Astrocyte of the spinal cord (primary cell): ENCODE measurements around the gene GALR2.

Experiments used
- DNase-seq: peaks from one replicate; pipeline ENCODE4 v3.0.0; 2011; ENCODE audit warnings: low read depth, low spot score
- H3K4me3 ChIP-seq: 2 replicates; pipeline ENCODE4 v1.5.1; 2011; ENCODE audit warnings: low read depth, mild to moderate bottlenecking, low read length, moderate library complexity
- CTCF ChIP-seq: IDR thresholded peaks from 2 replicates; pipeline ENCODE4 v1.5.1; 2012; ENCODE audit warnings: low read depth, mild to moderate bottlenecking, low read length, inconsistent platforms
- in situ Hi-C: cut with HindIII; loops from 2 replicates; pipeline ENCODE4 v1.10.0; 2017; ENCODE audit warnings: low sequenced_read_pairs

GALR2 gene

GRCh38 chr17:76074390-76075363 is at the start of gene GALR2:
Gene GALR2 (plus strand): TSS chr17:76074781. CDS start chr17:76074884, 103 bp downstream.
- H3K4me3 ChIP-seq: no peak within 1 kb of the TSS
- no peak for TF ChIP-seq CTCF
- DNase-seq: no peak
- in situ Hi-C loops: no loop called here

GRCh38 chr17:76025294-76025693 is 49.3 kb upstream of the GALR2 start:
- no peak for TF ChIP-seq CTCF
- in situ Hi-C loops: no loop called here
- DNase-seq: no peak
- H3K4me3 ChIP-seq: no peak overlapping the region

GRCh38 chr17:76026714-76027158 is 47.8 kb upstream of the GALR2 start:
- no peak overlapping the region for H3K4me3 ChIP-seq
- no peak for TF ChIP-seq CTCF
- no peak for DNase-seq
- in situ Hi-C loops: no loop called here

GRCh38 chr17:76027159-76027839 is 47.3 kb upstream of the GALR2 start, which contains the start of gene EVPL:
Gene EVPL (minus strand): TSS chr17:76027306. CDS start chr17:76027198, 108 bp downstream.
- DNase-seq: no peak
- H3K4me3 ChIP-seq: no peak within 1 kb of the TSS
- in situ Hi-C loops: no loop called here

GRCh38 chr17:76032073-76032779 is 42.4 kb upstream of the GALR2 start:
- no peak overlapping the region for H3K4me3 ChIP-seq
- in situ Hi-C loops: no loop called here

More at GRCh38 chr17:76027159-76027839, 47.3 kb upstream of the GALR2 start, which contains the start of gene EVPL:
- no peak for TF ChIP-seq CTCF

More at GRCh38 chr17:76032073-76032779, 42.4 kb upstream of the GALR2 start:
- DNase-seq: no peak
- peak; percentile 11 for TF ChIP-seq CTCF
